HG03565 (cell line): Measurements from ENCODE around the gene CPM.
"Not testable (repeated sequence)": the region's sequence is repeated elsewhere in the genome, so short reads cannot be mapped to it uniquely, and the experiment has no call there.

Source experiments
- ATAC-seq: cut with Tn5 transposase; IDR thresholded peaks from one replicate; pipeline ENCODE4 v1.9.1; 2021; ENCODE audit warnings: mild to moderate bottlenecking, moderate library complexity; ENCODE audit not compliant: unreplicated experiment

The CPM gene

DNA sequence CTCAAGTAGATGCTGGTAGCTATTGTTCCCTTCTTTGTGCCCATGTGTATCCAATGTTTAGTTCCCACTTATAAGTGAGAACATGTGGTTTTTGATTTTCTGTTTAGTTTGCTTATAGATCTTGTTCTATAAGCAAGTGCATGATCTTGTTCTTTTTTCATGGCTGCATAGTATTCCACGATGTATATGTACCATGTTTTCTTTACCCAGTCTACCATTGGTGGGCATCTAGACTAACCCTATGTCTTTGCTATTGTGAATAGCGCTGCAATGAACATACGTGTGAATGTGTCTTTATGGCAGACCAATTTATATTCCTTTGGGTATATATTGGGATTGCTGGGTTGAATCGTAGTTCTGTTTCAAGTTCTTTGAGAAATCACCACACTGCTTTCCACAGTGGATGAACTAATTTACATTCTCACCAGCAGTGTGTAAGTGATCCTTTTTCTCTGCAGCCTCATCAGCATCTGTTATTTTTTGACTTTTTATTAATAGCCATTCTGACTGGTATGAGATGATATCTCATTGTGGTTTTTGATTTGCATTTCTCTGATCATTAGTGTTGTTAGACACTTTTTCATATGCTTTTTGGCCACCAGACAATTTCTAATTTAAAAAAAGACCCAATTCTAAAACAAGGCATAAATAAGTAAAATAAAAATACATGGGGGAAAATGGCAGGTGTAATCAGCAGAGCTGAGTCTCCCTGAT is 50.6 kb downstream of the CPM start:
- ATAC-seq, result no peak

DNA sequence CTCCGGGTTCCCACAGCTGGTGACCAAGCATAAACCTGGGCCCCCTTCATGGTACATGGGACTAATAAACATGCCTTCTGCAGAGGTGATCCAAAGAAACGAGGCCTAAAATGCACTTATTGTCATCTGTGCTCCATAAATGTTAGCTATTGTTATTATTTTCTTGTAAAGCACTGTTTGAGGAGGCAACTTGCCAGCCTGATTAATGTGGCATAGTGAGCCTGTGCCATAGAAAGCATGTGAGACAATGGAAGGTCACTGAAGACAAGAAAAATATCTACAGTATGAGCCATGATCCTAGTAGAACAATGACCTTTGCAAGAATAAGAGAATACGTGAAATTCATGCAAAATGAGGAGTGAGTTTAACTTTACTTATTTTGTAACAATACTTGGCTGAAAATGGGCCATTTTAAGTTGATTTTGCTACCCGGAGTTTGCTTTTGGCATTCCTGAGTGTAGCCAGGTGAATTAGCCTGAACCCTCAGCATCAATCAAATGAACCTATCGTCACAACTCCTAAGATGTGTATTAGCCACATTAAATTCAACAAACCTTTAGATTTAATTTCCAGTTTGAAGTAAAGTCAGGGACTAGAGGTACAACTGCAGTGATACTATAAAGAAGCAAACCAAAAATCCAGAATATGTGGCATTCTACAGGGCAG is 52.2 kb downstream of the CPM start:
- ATAC-seq, result no peak

GRCh38 chr12:68878846-68879245 is 54.1 kb downstream of the CPM start:
- no peak for ATAC-seq

DNA sequence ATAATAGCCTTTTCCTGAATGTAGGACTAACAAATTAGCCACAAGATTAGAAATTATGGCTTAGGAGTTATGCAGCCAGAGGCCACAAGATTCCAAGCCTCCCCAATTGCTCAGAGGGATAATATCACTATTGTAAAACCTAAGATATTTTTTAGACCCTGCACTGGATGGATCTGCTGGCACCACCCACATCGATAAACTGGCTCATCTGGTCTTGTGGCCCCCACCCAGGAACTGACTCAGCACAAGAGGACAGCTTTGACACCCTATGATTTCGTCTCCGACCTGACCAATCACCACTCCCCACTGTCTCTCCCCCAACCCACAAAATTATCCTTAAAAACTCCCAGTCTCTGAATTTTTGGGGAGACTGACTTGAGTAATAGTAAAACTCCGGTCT is 54.7 kb downstream of the CPM start:
- ATAC-seq, result no peak

DNA sequence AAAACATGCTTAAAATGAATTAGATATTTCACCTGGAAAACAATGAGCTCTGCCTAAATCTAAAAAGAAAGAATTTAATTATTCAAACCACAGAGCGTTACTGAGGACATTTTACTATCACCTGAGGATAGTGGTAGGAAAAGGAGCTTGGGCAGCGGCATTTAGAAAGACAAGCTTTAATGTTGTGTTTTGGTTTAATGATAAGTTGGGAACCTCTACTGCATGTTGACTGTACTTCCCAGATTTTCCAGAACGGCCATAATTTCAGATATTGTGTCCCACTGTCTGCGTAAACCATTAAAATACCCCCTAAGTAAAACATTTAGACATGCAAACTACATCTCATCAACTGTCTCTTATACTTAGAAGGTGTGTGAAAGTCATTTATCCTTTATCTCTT is 55.4 kb downstream of the CPM start:
- no peak for ATAC-seq

GRCh38 chr12:68876461-68876860 is 56.5 kb downstream of the CPM start:
- no peak for ATAC-seq

DNA sequence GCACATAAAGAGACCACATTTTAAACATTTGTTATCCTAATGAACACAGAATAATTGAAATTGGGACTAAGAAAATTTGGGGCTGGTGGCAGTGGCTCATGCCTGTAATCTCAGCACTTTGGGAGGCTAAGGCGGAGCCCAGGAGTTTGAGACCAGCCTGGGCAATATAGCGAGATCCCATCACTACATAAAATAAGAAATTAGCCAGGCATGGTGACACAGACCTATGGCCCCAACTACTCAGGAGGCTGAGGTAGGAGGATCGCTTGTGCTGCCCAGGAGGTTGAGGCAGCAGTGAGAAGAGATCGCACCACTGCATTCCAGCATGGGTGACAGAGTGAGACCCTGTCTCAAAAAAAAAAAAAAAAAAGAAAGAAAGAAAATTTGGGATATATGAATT is 59.7 kb downstream of the CPM start:
- ATAC-seq, result no peak

- no peak for ATAC-seq
Observed at GRCh38 chr12:68871921-68872320, 61.0 kb downstream of the CPM start.

DNA sequence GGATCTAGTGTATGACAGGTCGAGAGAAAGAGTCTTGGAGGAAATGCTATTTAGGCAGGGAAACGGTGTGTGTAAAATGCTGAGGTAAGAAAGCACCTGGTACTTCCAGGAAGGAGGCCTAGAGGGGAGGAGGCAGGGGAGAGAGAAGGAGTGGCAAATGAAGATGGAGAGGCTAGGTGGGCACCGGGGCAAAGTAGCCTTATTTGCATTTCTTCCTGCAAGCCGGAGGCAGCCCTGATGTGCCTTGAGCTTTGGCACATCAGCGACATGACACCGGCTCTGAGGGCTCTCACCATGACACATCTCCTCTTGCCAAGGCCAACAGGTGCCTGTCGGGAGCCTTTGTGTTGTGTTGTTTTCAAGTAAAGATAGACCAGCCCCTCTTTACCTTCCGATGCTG is 61.6 kb downstream of the CPM start:
- no peak for ATAC-seq

- ATAC-seq, result no peak
Observed at GRCh38 chr12:68870443-68870842, 62.5 kb downstream of the CPM start.

GRCh38 chr12:68870011-68870410 is 63.0 kb downstream of the CPM start:
- no peak for ATAC-seq

- no peak for ATAC-seq
Observed at GRCh38 chr12:68868043-68868790, 64.8 kb downstream of the CPM start.

GRCh38 chr12:68867606-68868005 is 65.4 kb downstream of the CPM start:
- ATAC-seq, result no peak

DNA sequence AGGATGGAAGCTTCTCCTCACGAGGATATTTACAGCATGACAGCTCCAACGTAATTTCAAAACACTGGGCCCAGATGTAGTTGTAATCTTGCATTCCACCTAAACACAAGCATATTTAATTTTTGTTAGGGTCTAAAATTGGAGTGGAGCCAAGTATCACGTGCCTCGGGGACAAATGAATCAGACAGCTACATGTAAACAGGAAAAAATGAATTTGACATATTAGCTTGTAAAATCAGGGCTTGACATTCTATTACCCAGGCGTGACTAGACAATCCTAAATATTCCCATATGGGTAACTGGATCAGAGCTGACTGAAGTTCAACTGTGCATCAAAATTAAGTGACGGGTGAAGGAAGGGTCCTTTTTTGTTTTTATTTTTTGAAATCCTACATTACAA is 66.0 kb downstream of the CPM start:
- ATAC-seq, result no peak

GRCh38 chr12:68865399-68866164 is 67.4 kb downstream of the CPM start:
- no peak for ATAC-seq

GRCh38 chr12:68864604-68865003 is 68.4 kb downstream of the CPM start:
- no peak for ATAC-seq

GRCh38 chr12:68863886-68864454 is 69.0 kb downstream of the CPM start:
- not testable (repeated sequence) for ATAC-seq

DNA sequence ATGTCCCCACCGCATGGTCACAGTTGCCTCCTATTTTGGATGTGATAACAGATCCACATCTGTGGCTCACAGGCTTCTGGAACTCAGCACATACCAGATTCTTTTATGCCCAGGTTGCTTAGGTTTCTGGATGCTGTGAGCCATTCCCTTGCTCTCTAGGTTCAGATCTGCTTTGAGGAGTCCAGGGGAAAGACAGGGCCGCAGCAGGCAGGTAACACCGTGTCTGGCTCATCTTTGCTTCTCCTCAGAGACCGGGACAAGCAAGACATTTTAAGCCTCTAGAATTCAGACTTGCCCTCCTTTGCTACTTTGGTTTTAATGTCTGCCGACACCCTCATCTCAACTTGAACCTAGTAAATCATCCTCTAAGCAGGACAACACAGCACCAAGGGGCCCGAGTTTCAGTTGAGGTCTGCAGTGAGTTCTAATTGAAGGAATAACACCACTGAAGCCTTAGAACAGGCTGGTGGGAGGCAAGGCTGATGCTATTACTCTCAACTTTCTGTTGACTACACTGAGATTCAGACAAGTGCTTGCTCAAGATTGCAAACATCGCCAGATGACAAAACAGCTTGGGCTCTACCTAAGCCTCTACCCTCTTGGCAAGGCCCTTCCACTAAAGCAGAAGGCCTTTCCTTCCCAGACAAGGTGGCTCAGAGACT is 69.7 kb downstream of the CPM start:
- ATAC-seq, result no peak

GRCh38 chr12:68861890-68862289 is 71.1 kb downstream of the CPM start:
- no peak for ATAC-seq

- ATAC-seq, result no peak
Observed at GRCh38 chr12:68856510-68856909, 76.5 kb downstream of the CPM start.
